GM12878 (cell line): ENCODE data around the gene WWTR1. TPM values are rescaled to one million over a fixed set of nuclear protein-coding genes. Genes with fewer than 3 reads are reported as not detected.

Source experiments
- ATAC-seq: fragments of 200-7000 bp; cut with Tn5 transposase; 3 replicates; pipeline ENCODE4 v1.9.1; 2020; ENCODE audit warnings: mild to moderate bottlenecking, moderate library complexity
- BruUV-seq: library from RNA; stranded (reverse); fragments of 400-500 nt; replicated peaks from 2 replicates; lab custom pipeline; 2021; lab: Mats Ljungman, UMichigan
- CTCF ChIA-PET: fragments of 300-600 bp; sonication (Branson Sonifier 250); formaldehyde crosslinking; extraction: SDS; loops from one replicate; lab custom pipeline; 2021; ENCODE audit warnings: inconsistent platforms; lab: Yijun Ruan, JAX
- POLR2A ChIA-PET: fragments of 350-600 bp; formaldehyde crosslinking; extraction: SDS; loops from one replicate; lab custom pipeline; 2021; ENCODE audit warnings: inconsistent platforms; lab: Charles Lee
- RAD21 ChIA-PET: fragments of 300-600 bp; sonication (Branson Sonifier 250); formaldehyde crosslinking; loops from one replicate; lab custom pipeline; 2023; ENCODE audit warnings: antibody characterized with exemption; ENCODE audit not compliant: unreplicated experiment; lab: Charles Lee
- SMC1A ChIA-PET: fragments of 300-600 bp; sonication (Branson Sonifier 250); formaldehyde crosslinking; loops from one replicate; lab custom pipeline; 2023; ENCODE audit not compliant: unreplicated experiment, uncharacterized antibody; lab: Charles Lee
- DNase-seq: peaks from one replicate; pipeline ENCODE4 v3.0.0-alpha.2; 2011; ENCODE audit warnings: low read depth, low spot score
- FAIRE-seq: peaks from 3 replicates; lab custom pipeline; 2011; peaks lifted over from hg19 to GRCh38; lab: Jason Lieb, UNC
- H2AFZ ChIP-seq: 2 replicates; pipeline ENCODE4 v1.6.0; 2011; ENCODE audit warnings: low read depth, low read length, control low read depth; ENCODE audit not compliant: control insufficient read depth
- H3K27ac ChIP-seq: 2 replicates; pipeline ENCODE4 v1.5.1; 2011; ENCODE audit warnings: control low read depth; ENCODE audit not compliant: control insufficient read depth, insufficient read depth
- H3K27me3 ChIP-seq, 2 experiments: replicated peaks in 1 of 2; 2 replicates each; pipeline versions ENCODE4 v1.6.0 to v1.6.1; 2011; ENCODE audit warnings: low read length in 1 of 2; ENCODE audit not compliant: control insufficient read depth in 2 of 2, insufficient read depth in 2 of 2
- H3K36me3 ChIP-seq, 2 experiments: 2 replicates each; pipeline ENCODE4 v1.5.1; 2011; ENCODE audit warnings: low read length in 1 of 2; ENCODE audit not compliant: control insufficient read depth in 2 of 2, insufficient read depth in 2 of 2
- H3K4me1 ChIP-seq: 2 replicates; pipeline ENCODE4 v1.6.1; 2011; ENCODE audit warnings: mild to moderate bottlenecking, low read length, moderate library complexity, mixed read lengths; ENCODE audit not compliant: control insufficient read depth, insufficient read depth
- H3K4me2 ChIP-seq: 2 replicates; pipeline ENCODE4 v1.6.0; 2011; ENCODE audit warnings: control low read depth; ENCODE audit not compliant: control insufficient read depth, insufficient read depth
- H3K4me3 ChIP-seq: fragments of 200-600 bp; sonication (generic); 2 replicates; pipeline ENCODE4 v1.5.1; 2016
- H3K79me2 ChIP-seq: 2 replicates; pipeline ENCODE4 v1.6.0; 2011; ENCODE audit warnings: low read length; ENCODE audit not compliant: control insufficient read depth, insufficient read depth
- H3K9ac ChIP-seq: 2 replicates; pipeline ENCODE4 v1.8.0; 2011; ENCODE audit warnings: low read length, control low read depth, mixed read lengths; ENCODE audit not compliant: control insufficient read depth, insufficient read depth
- H3K9me3 ChIP-seq: replicated peaks from 3 replicates; pipeline ENCODE4 v1.5.1; 2011; ENCODE audit warnings: mild to moderate bottlenecking, low read length; ENCODE audit not compliant: control insufficient read depth, insufficient read depth
- H4K20me1 ChIP-seq: 2 replicates; pipeline ENCODE4 v1.6.0; 2011; ENCODE audit not compliant: control insufficient read depth, insufficient read depth
- BRCA1 ChIP-seq: IDR thresholded peaks from 2 replicates; pipeline ENCODE4 v1.6.1; 2011; ENCODE audit warnings: low read depth, low read length, improper control_type of control experiment
- CBFB ChIP-seq: IDR thresholded peaks from 2 replicates; pipeline ENCODE4 v1.6.1; 2016; ENCODE audit warnings: antibody characterized with exemption, low read depth
- CREM ChIP-seq: IDR thresholded peaks from 2 replicates; pipeline ENCODE4 v1.6.1; 2014; ENCODE audit warnings: antibody characterized with exemption, low read depth
- CTCF ChIP-seq, 3 experiments: IDR thresholded peaks in 2 of 3; conservative IDR thresholded peaks in 1 of 3; 2 replicates each; pipeline ENCODE4 v1.5.1; 2011; ENCODE audit warnings: low read depth in 3 of 3, low read length in 3 of 3, mild to moderate bottlenecking in 3 of 3, control low read depth in 2 of 3, moderate library complexity in 2 of 3, inconsistent platforms in 1 of 3, mixed read lengths in 1 of 3; ENCODE audit not compliant: control insufficient read depth in 2 of 3, insufficient read depth in 1 of 3; ENCODE audit errors: extremely low read depth in 1 of 3
- EP300 ChIP-seq, 2 experiments: fragments of 150-350 bp in 1 of 2; IDR thresholded peaks; 2 replicates each; pipeline ENCODE4 v1.6.1; 2011 to 2012; ENCODE audit warnings: low read depth in 2 of 2, low read length in 2 of 2, borderline replicate concordance in 1 of 2, improper control_type of control experiment in 1 of 2, inconsistent platforms in 1 of 2; ENCODE audit not compliant: control insufficient read depth in 1 of 2
- HDAC2 ChIP-seq: fragments of 200-600 bp; sonication (generic); IDR thresholded peaks from 2 replicates; pipeline ENCODE4 v1.6.1; 2017
- IKZF1 ChIP-seq: fragments of 450-650 bp; conservative IDR thresholded peaks from 2 replicates; pipeline ENCODE4 v1.6.1; 2017; ENCODE audit warnings: antibody characterized with exemption, mild to moderate bottlenecking
- RAD21 ChIP-seq: IDR thresholded peaks from 2 replicates; pipeline ENCODE4 v1.6.1; 2011; ENCODE audit warnings: mild to moderate bottlenecking, low read depth, low read length, moderate library complexity; ENCODE audit not compliant: insufficient read depth
- SKIL ChIP-seq: fragments of 450-650 bp; IDR thresholded peaks from 2 replicates; pipeline ENCODE4 v1.6.1; 2017; ENCODE audit warnings: mild to moderate bottlenecking, low read depth, inconsistent platforms; ENCODE audit not compliant: poor library complexity, severe bottlenecking
- SUZ12 ChIP-seq: fragments of 200-600 bp; sonication (generic); IDR thresholded peaks from one replicate; pipeline ENCODE4 v1.6.1; 2018; ENCODE audit warnings: antibody characterized with exemption, mild to moderate bottlenecking; ENCODE audit not compliant: unreplicated experiment
- ZBTB33 ChIP-seq: fragments of 450-650 bp; IDR thresholded peaks from 2 replicates; pipeline ENCODE4 v1.6.1; 2017; ENCODE audit warnings: mild to moderate bottlenecking
- WGBS: methylation state at CpG from one replicate; pipeline ENCODE4 v1.1.6; 2016; ENCODE audit warnings: low lambda C conversion rate; ENCODE audit not compliant: insufficient replicate concordance, insufficient coverage; ENCODE audit errors: missing lambda C conversion rate; 5-methylcytosine and 5-hydroxymethylcytosine counted together
- in situ Hi-C: fragments of 300-500 bp; cut with MboI; formaldehyde crosslinking; loops from 9 replicates; pipeline ENCODE4 v1.14.3; 2018; ENCODE audit warnings: mixed read lengths
- intact Hi-C: fragments of 100-400 bp; cut with micrococcal nuclease; formaldehyde crosslinking; loops from one replicate; pipeline ENCODE4 v1.14.2; 2022; ENCODE audit not compliant: unreplicated experiment
- polyA plus RNA-seq, 11 experiments: library from polyadenylated mRNA; depleted of rRNA in 4 of 11; unstranded in 6 of 11; stranded (reverse) in 5 of 11; fragments of >200 nt; fragmentation: Nextera tagmentation in 4 of 11; fragmentation: Illumina TruSeq in 1 of 11; extraction: Ambion mirVana in 4 of 11; extraction: Trizol in 1 of 11; gene quantifications; 1 replicate in 1 of 11; 2 replicates in 10 of 11; pipeline versions ENCODE4 v1.2.1 to v1.2.3, GENCODE V29; 2011 to 2016; ENCODE audit warnings: inconsistent platforms in 2 of 11, missing spikeins in 2 of 11, low read depth in 1 of 11
- total RNA-seq, 4 experiments: library from RNA; depleted of rRNA in 3 of 4; stranded (reverse); fragments of >200 nt in 3 of 4; fragmentation: Illumina TruSeq in 1 of 4; extraction: Trizol in 1 of 4; gene quantifications; 2 replicates each; pipeline versions ENCODE4 v1.2.1 to v1.2.3, GENCODE V29; 2013 to 2021

Gene WWTR1
- total and polyA plus RNA-seq, 10 of the 15 experiments (the other 5 are each of a cell fraction or from before 2014, with no cell fraction given), result 2.5 to 18.5 (median 5.8) TPM

- Histone ChIP-seq H3K27ac (no peak overlapping the region), H3K9ac (no peak overlapping the region), H3K79me2 (peaks cover 13% of the 10 kb centered on the region), H4K20me1 (no peaks in the 10 kb centered on the region), H2AFZ (no peak overlapping the region), H3K36me3 (no peaks in the 10 kb centered on the region), H3K4me1 (peaks cover 18% of the 10 kb centered on the region), H3K4me3 (no peak overlapping the region; the same call in 1 of the 2 replicates), H3K4me2 (peak overlapping the region; percentile 40), H3K27me3 (no peaks in the 10 kb centered on the region), H3K9me3 (no peaks in the 10 kb centered on the region)
- in situ Hi-C loops (no loop called here), intact Hi-C loops (no loop called here)
- FAIRE-seq (no peak), ATAC-seq (peak; percentile 31), DNase-seq (no peak)
- SMC1A ChIA-PET, result interaction anchor here (0.7 to 4.2 kb wide), 13 partner anchors 9 to 117 kb away, joined by 3 to 33 read pairs (median 6); partner anchors contain the start of gene WWTR1
- RAD21 ChIA-PET, result interaction anchor here (0.8 to 3.6 kb wide), 11 partner anchors 10 to 81 kb away, joined by 3 to 21 read pairs (median 4); partner anchors contain the start of gene WWTR1
- 5% methylated on average over 1 of the region's 1 CpG for WGBS
- TF ChIP-seq IKZF1 (no peak), BRCA1 (no peak), CTCF (IDR thresholded peaks at IDR 0.05 in 2 of 3, conservative IDR thresholded peaks at IDR 0.05 in 1 of 3; ENCODE audit: control insufficient read depth in 2 of 3, extremely low read depth in 1 of 3, insufficient read depth in 1 of 3, low read depth in 3 of 3, low read length in 3 of 3) (no peak), CREM (no peak), RAD21 (no peak), SKIL (no peak), CBFB (no peak), EP300 (IDR thresholded peaks at IDR 0.05; ENCODE audit: borderline replicate concordance in 1 of 2, control insufficient read depth in 1 of 2, low read depth in 2 of 2, low read length in 2 of 2) (no peak), SUZ12 (no peak), HDAC2 (no peak), ZBTB33 (no peak)
- POLR2A ChIA-PET, result interaction anchor here (0.7 to 2.9 kb wide), 3 partner anchors 10 to 68 kb away, joined by 4 to 16 read pairs (median 12); partner anchors contain the start of gene WWTR1
- no TSS peak for BruUV-seq
- CTCF ChIA-PET, result interaction anchor here (0.9 to 2.2 kb wide), 11 partner anchors 8 to 83 kb away, joined by 3 to 7 read pairs (median 4); no protein-coding TSS in a partner anchor
Observed at GRCh38 chr3:149647812-149648211, 10.0 kb downstream of the WWTR1 start.
